K562 (cell line): ENCODE data around the gene TRIO. TPM values are rescaled to one million over a fixed set of nuclear protein-coding genes. Genes with fewer than 3 reads are reported as not detected.
A peak's percentile ranks its signal among the peaks of the same experiment; 100 is the strongest.

Source experiments
- ATAC-seq: fragments of 200-7000 bp; cut with Tn5 transposase; 3 replicates; pipeline ENCODE4 v1.9.1; 2020; ENCODE audit warnings: moderate library complexity
- BruUV-seq: library from RNA; stranded (reverse); fragments of 400-500 nt; replicated peaks from 2 replicates; lab custom pipeline; 2021; lab: Mats Ljungman, UMichigan
- CTCF ChIA-PET: fragments of 300-600 bp; formaldehyde crosslinking; extraction: SDS; loops from one replicate; lab custom pipeline; 2021; ENCODE audit warnings: low intra/inter-chr PET ratio; lab: Yijun Ruan, JAX
- POLR2A ChIA-PET: fragments of 300-600, 350-650 bp; sonication (Branson Sonifier 250); formaldehyde crosslinking; extraction: SDS; loops from one replicate; lab custom pipeline; 2021; ENCODE audit warnings: antibody characterized with exemption, inconsistent platforms; lab: Yijun Ruan, JAX
- DNase-seq, 4 experiments: peaks; one replicate each; pipeline versions ENCODE4 v3.0.0 to v3.0.0-alpha.2; 2011 to 2018; ENCODE audit warnings: low spot score in 3 of 4, mixed read lengths in 3 of 4; ENCODE audit errors: extremely low read depth in 1 of 4
- FAIRE-seq: peaks from 2 replicates; lab custom pipeline; 2011; peaks lifted over from hg19 to GRCh38; lab: Jason Lieb, UNC
- H2AFZ ChIP-seq: 2 replicates; pipeline ENCODE4 v1.6.0; 2011; ENCODE audit warnings: low read depth, low read length, control low read depth, inconsistent platforms
- H3K27ac ChIP-seq: fragments of 200-600 bp; 3 replicates; pipeline ENCODE4 v1.8.0; 2011; ENCODE audit warnings: low read depth, mild to moderate bottlenecking, control low read depth, inconsistent platforms, low read length, moderate library complexity, mixed read lengths; ENCODE audit errors: extremely low read depth
- H3K27me3 ChIP-seq, 2 experiments: fragments of 300-600 bp in 1 of 2; 2 replicates in 1 of 2; 3 replicates in 1 of 2; pipeline versions ENCODE4 v1.6.0 to v1.8.0; 2011; ENCODE audit warnings: inconsistent platforms in 2 of 2, low read length in 2 of 2, mild to moderate bottlenecking in 1 of 2, mixed read lengths in 1 of 2, moderate library complexity in 1 of 2; ENCODE audit not compliant: control insufficient read depth in 2 of 2, insufficient read depth in 2 of 2
- H3K36me3 ChIP-seq: fragments of 300-600 bp; 3 replicates; pipeline ENCODE4 v1.8.0; 2011; ENCODE audit warnings: mild to moderate bottlenecking, low read length, inconsistent platforms; ENCODE audit not compliant: control insufficient read depth, insufficient read depth
- H3K4me1 ChIP-seq, 2 experiments: fragments of 200-600 bp in 1 of 2; replicated peaks in 1 of 2; 2 replicates in 1 of 2; 3 replicates in 1 of 2; pipeline versions ENCODE4 v1.5.1 to v1.8.0; 2011; ENCODE audit warnings: inconsistent platforms in 2 of 2, low read length in 2 of 2, mild to moderate bottlenecking in 1 of 2, mixed read lengths in 1 of 2, moderate library complexity in 1 of 2; ENCODE audit not compliant: control insufficient read depth in 2 of 2, insufficient read depth in 2 of 2
- H3K4me2 ChIP-seq: 2 replicates; pipeline ENCODE4 v1.6.1; 2011; ENCODE audit warnings: low read length, control low read depth, inconsistent platforms, mixed read lengths; ENCODE audit not compliant: insufficient read depth
- H3K4me3 ChIP-seq: fragments of 200-600 bp; sonication (generic), shearing (Covaris generic); 2 replicates; pipeline ENCODE4 v1.5.1; 2016; ENCODE audit warnings: control low read depth, inconsistent platforms
- H3K79me2 ChIP-seq: fragments of 200-600 bp; 3 replicates; pipeline ENCODE4 v1.8.0; 2011; ENCODE audit warnings: low read length, inconsistent platforms; ENCODE audit not compliant: control insufficient read depth, insufficient read depth
- H3K9ac ChIP-seq, 2 experiments: 2 replicates each; pipeline versions ENCODE4 v1.6.0 to v1.6.1; 2011; ENCODE audit warnings: low read depth in 2 of 2, low read length in 2 of 2, control low read depth in 1 of 2, inconsistent platforms in 1 of 2, mild to moderate bottlenecking in 1 of 2, mixed read lengths in 1 of 2; ENCODE audit not compliant: insufficient read depth in 1 of 2
- H3K9me1 ChIP-seq: one replicate; pipeline ENCODE4 v1.6.0; 2011; ENCODE audit warnings: inconsistent platforms, mild to moderate bottlenecking, low read length, moderate library complexity; ENCODE audit not compliant: control insufficient read depth, insufficient read depth
- H3K9me3 ChIP-seq: replicated peaks from 2 replicates; pipeline ENCODE4 v1.5.1; 2011; ENCODE audit warnings: low read depth, low read length, inconsistent platforms; ENCODE audit not compliant: control insufficient read depth, insufficient read depth
- H4K20me1 ChIP-seq: replicated peaks from 2 replicates; pipeline ENCODE4 v1.6.1; 2011; ENCODE audit warnings: low read length, inconsistent platforms, mixed read lengths; ENCODE audit not compliant: control insufficient read depth, insufficient read depth
- ATF6 ChIP-seq: sonication (generic); formaldehyde crosslinking; IDR thresholded peaks from 2 replicates; pipeline ENCODE4 v1.4.0; 2020; ENCODE audit warnings: mild to moderate bottlenecking, missing genetic modification reagents
- CBX3 ChIP-seq, 2 experiments: IDR thresholded peaks; 1 replicate in 1 of 2; 2 replicates in 1 of 2; pipeline ENCODE4 v1.6.1; 2012; ENCODE audit warnings: inconsistent platforms in 2 of 2, low read length in 2 of 2, borderline replicate concordance in 1 of 2, control low read depth in 1 of 2
- CEBPG ChIP-seq, 3 experiments: fragments of 200-800 bp in 1 of 3; sonication (Bioruptor generic) in 1 of 3; sonication (generic) in 1 of 3; formaldehyde crosslinking in 1 of 3; IDR thresholded peaks in 2 of 3; conservative IDR thresholded peaks in 1 of 3; 2 replicates each; pipeline versions ENCODE4 v1.6.1 to v1.8.0; 2016 to 2022; ENCODE audit warnings: missing compliant biosample characterization in 2 of 3, missing genetic modification characterization in 2 of 3, mild to moderate bottlenecking in 1 of 3, missing genetic modification reagents in 1 of 3
- DNMT1 ChIP-seq: fragments of 450-650 bp; IDR thresholded peaks from 2 replicates; pipeline ENCODE4 v1.6.1; 2016; ENCODE audit warnings: antibody characterized with exemption, mild to moderate bottlenecking
- ELK1 ChIP-seq: sonication (generic); formaldehyde crosslinking; IDR thresholded peaks from 2 replicates; pipeline ENCODE4 v1.8.1; 2022; ENCODE audit warnings: missing genetic modification reagents
- ETV5 ChIP-seq: sonication (generic); formaldehyde crosslinking; IDR thresholded peaks from 2 replicates; pipeline ENCODE4 v1.4.0; 2020; ENCODE audit warnings: low read depth, mild to moderate bottlenecking, missing genetic modification reagents
- HCFC1 ChIP-seq: IDR thresholded peaks from 2 replicates; pipeline ENCODE4 v1.6.1; 2012; ENCODE audit warnings: low read depth, low read length, improper control_type of control experiment
- HNRNPL ChIP-seq: fragments of 200-400 bp; formaldehyde crosslinking; IDR thresholded peaks from 2 replicates; pipeline ENCODE4 v1.6.1; 2017; ENCODE audit warnings: low read depth, mild to moderate bottlenecking, low read length
- LARP7 ChIP-seq: fragments of 450-650 bp; IDR thresholded peaks from 2 replicates; pipeline ENCODE4 v1.6.1; 2016
- MCM2 ChIP-seq: fragments of 450-650 bp; IDR thresholded peaks from 2 replicates; pipeline ENCODE4 v1.6.1; 2017; ENCODE audit warnings: low read depth, mild to moderate bottlenecking
- MECOM ChIP-seq: fragments of 250-450 bp; sonication (Bioruptor Pico); IDR thresholded peaks from 2 replicates; pipeline ENCODE4 v1.8.0; 2022; ENCODE audit warnings: inconsistent platforms
- PREB ChIP-seq: sonication (generic); formaldehyde crosslinking; IDR thresholded peaks from 2 replicates; pipeline ENCODE4 v1.8.1; 2023; ENCODE audit warnings: mild to moderate bottlenecking, missing genetic modification reagents
- RAD21 ChIP-seq, 2 experiments: fragments of 250-450 bp in 1 of 2; fragments of 450-650 bp in 1 of 2; sonication (Bioruptor Pico) in 1 of 2; formaldehyde crosslinking in 1 of 2; IDR thresholded peaks in 1 of 2; conservative IDR thresholded peaks in 1 of 2; 2 replicates each; pipeline versions ENCODE4 v1.4.0 to v1.8.0; 2020 to 2022; ENCODE audit warnings: mild to moderate bottlenecking in 2 of 2, moderate library complexity in 1 of 2
- RBM34 ChIP-seq: fragments of 200-400 bp; formaldehyde crosslinking; IDR thresholded peaks from 2 replicates; pipeline ENCODE4 v1.6.1; 2018; ENCODE audit warnings: low read length, borderline replicate concordance; ENCODE audit not compliant: insufficient read depth
- RFX7 ChIP-seq: fragments of 250-450 bp; sonication (Bioruptor Pico); IDR thresholded peaks from 2 replicates; pipeline ENCODE4 v1.5.1; 2021; ENCODE audit warnings: mild to moderate bottlenecking
- SRSF9 ChIP-seq: fragments of 200-400 bp; formaldehyde crosslinking; IDR thresholded peaks from 2 replicates; pipeline ENCODE4 v1.6.1; 2017; ENCODE audit warnings: low read depth, low read length, borderline replicate concordance
- TEAD4 ChIP-seq, 2 experiments: sonication (generic) in 1 of 2; formaldehyde crosslinking in 1 of 2; IDR thresholded peaks; 2 replicates each; pipeline versions ENCODE4 v1.6.1 to v1.8.0; 2012 to 2022; ENCODE audit warnings: borderline replicate concordance in 1 of 2, inconsistent platforms in 1 of 2, low read length in 1 of 2, mild to moderate bottlenecking in 1 of 2, missing genetic modification reagents in 1 of 2
- ZNF324 ChIP-seq: fragments of 250-450 bp; sonication (Bioruptor Pico); IDR thresholded peaks from 2 replicates; pipeline ENCODE4 v1.4.0; 2020; ENCODE audit warnings: mild to moderate bottlenecking
- ZNF77 ChIP-seq: fragments of 250-450 bp; sonication (Bioruptor Pico); IDR thresholded peaks from 2 replicates; pipeline ENCODE4 v1.5.0; 2020
- WGBS: fragments of 100-300 bp; shearing (Covaris generic); methylation state at CpG from one replicate; pipeline ENCODE4 v1.1.6; 2016; ENCODE audit warnings: low coverage, mixed read lengths; ENCODE audit not compliant: insufficient coverage; ENCODE audit errors: missing lambda C conversion rate; 5-methylcytosine and 5-hydroxymethylcytosine counted together
- in situ Hi-C: fragments of 300-500 bp; cut with MboI; formaldehyde crosslinking; loops from 4 replicates; pipeline ENCODE4 v1.15.0; 2018; ENCODE audit warnings: inconsistent platforms, mixed read lengths
- intact Hi-C: fragments of 100-400 bp; cut with micrococcal nuclease; formaldehyde crosslinking; loops from 2 replicates; pipeline ENCODE4 v1.14.2; 2022
- polyA plus RNA-seq, 8 experiments: library from polyadenylated mRNA; depleted of rRNA in 4 of 8; stranded (reverse) in 5 of 8; unstranded in 3 of 8; fragments of >200 nt; fragmentation: Nextera tagmentation in 2 of 8; fragmentation: Illumina TruSeq in 1 of 8; extraction: Ambion mirVana in 2 of 8; extraction: Trizol in 1 of 8; gene quantifications; 2 replicates each; pipeline versions ENCODE4 v1.2.1 to v1.2.3, GENCODE V29; 2011 to 2014; ENCODE audit warnings: inconsistent platforms in 1 of 8, missing spikeins in 1 of 8
- total RNA-seq, 7 experiments: library from RNA; depleted of rRNA in 6 of 7; stranded (reverse); fragments of >200 nt in 6 of 7; fragmentation: Illumina TruSeq in 2 of 7; extraction: Trizol in 2 of 7; gene quantifications; 2 replicates each; pipeline versions ENCODE4 v1.2.1 to v1.2.3, GENCODE V29; 2011 to 2021; ENCODE audit warnings: low replicate concordance in 1 of 7

Gene TRIO
- total and polyA plus RNA-seq, 9 of the 15 experiments (the other 6 are each of a cell fraction or from before 2014, with no cell fraction given), result 0.24 to 5.0 (median 1.1) TPM

GRCh38 chr5:14281746-14282181 is 138.6 kb downstream of the TRIO start:
- peaks cover 0 to 6% of the 10 kb centered on the region in 2 experiments; a peak in 1 of 5 replicates for H3K4me1 ChIP-seq
- in situ Hi-C loops (no loop called here), intact Hi-C loops (no loop called here)
- no peaks in the 10 kb centered on the region for H4K20me1 ChIP-seq
- H2AFZ ChIP-seq, result peak overlapping the region; percentile 27; the same call in 1 of the 2 replicates
- H3K36me3 ChIP-seq, result no peaks in the 10 kb centered on the region
- FAIRE-seq (no peak), ATAC-seq (peak; percentile 64), DNase-seq (peak in 3 of 4 experiments; percentile 20 to 35 (median 25))
- 0 out of 5 replicates have a peak, but pooled peaks cover 0 to 3% of the 10 kb centered on the region in 2 experiments for H3K27me3 ChIP-seq
- no peaks in the 10 kb centered on the region for H3K9me3 ChIP-seq
- H3K9ac ChIP-seq, result no peak overlapping the region
- WGBS, result 8% methylated on average over 3 of the region's 3 CpGs
- no peak overlapping the region for H3K27ac ChIP-seq
- H3K9me1 ChIP-seq, result no peaks in the 10 kb centered on the region
- CTCF ChIA-PET, result no interaction called here
- no TSS peak for BruUV-seq
- no peaks in the 10 kb centered on the region for H3K79me2 ChIP-seq
- H3K4me2 ChIP-seq, result no peak overlapping the region
- no peak overlapping the region for H3K4me3 ChIP-seq
- POLR2A ChIA-PET, result interaction anchor here (0.9 kb wide), 1 partner anchor 10 kb away, joined by 4 read pairs; no protein-coding TSS in a partner anchor
- TF ChIP-seq ETV5 (no peak), RBM34 (no peak), ZNF324 (CRISPR knock-in tag) (no peak), TEAD4 (IDR thresholded peaks at IDR 0.05; ENCODE audit: low read length) (0 out of 2 replicates have a peak, but pooled peaks have one; percentile 13), TEAD4 (CRISPR knock-in tag; IDR thresholded peaks at IDR 0.05; ENCODE audit: borderline replicate concordance) (no peak), ATF6 (no peak), MECOM (no peak), HNRNPL (no peak), PREB (peak; percentile 52; the same call in 1 of the 2 replicates), RFX7 (no peak), SRSF9 (no peak), HCFC1 (no peak), LARP7 (no peak), MCM2 (no peak), RAD21 (CRISPR knock-in tag; conservative IDR thresholded peaks at IDR 0.05 in 1 of 2, IDR thresholded peaks at IDR 0.05 in 1 of 2) (no peak), ELK1 (no peak), CBX3 (IDR thresholded peaks at IDR 0.05; ENCODE audit: borderline replicate concordance in 1 of 2, low read length in 2 of 2) (no peak), CEBPG (CRISPR knock-in tag; IDR thresholded peaks at IDR 0.05) (0 out of 2 replicates have a peak, but pooled peaks have one; percentile 33), CEBPG (tag; conservative IDR thresholded peaks at IDR 0.05 in 1 of 2, IDR thresholded peaks at IDR 0.05 in 1 of 2) (no peak; a peak in 1 of 4 replicates), DNMT1 (no peak), ZNF77 (no peak)
